Activated T-helper 9 cell treated with anti-CD3 and anti-CD28 coated beads, Interleukin-2, amount 50 U/mL, for 16 hours (primary cell): ENCODE data around the gene TRERF1.
"Not testable (repeated sequence)": the region's sequence is repeated elsewhere in the genome, so short reads cannot be mapped to it uniquely, and the experiment has no call there.

ENCODE experiments used
- DNase-seq: peaks from one replicate; pipeline ENCODE4 v3.0.0-alpha.2; 2020; ENCODE audit warnings: low read depth

The TRERF1 gene

GRCh38 chr6:42336431-42336830 lies 115.3 kb downstream of the TRERF1 start:
- DNase-seq: no peak

- DNase-seq: no peak
Observed at GRCh38 chr6:42335896-42336295, 115.8 kb downstream of the TRERF1 start.

- no peak for DNase-seq
Observed at GRCh38 chr6:42334870-42335269, 116.9 kb downstream of the TRERF1 start.

- no peak for DNase-seq
Observed at GRCh38 chr6:42333612-42334011, 118.1 kb downstream of the TRERF1 start.

GRCh38 chr6:42332916-42333315 lies 118.8 kb downstream of the TRERF1 start:
- no peak for DNase-seq

GRCh38 chr6:42331019-42331418 lies 120.7 kb downstream of the TRERF1 start:
- DNase-seq: no peak

GRCh38 chr6:42326248-42326647 lies 125.5 kb downstream of the TRERF1 start:
- no peak for DNase-seq

- not testable (repeated sequence) for DNase-seq
Observed at GRCh38 chr6:42324656-42325324, 126.9 kb downstream of the TRERF1 start.

GRCh38 chr6:42322676-42323075 lies 129.1 kb downstream of the TRERF1 start:
- no peak for DNase-seq

GRCh38 chr6:42321976-42322375 lies 129.8 kb downstream of the TRERF1 start:
- no peak for DNase-seq

- DNase-seq: no peak
Observed at GRCh38 chr6:42320762-42321161, 131.0 kb downstream of the TRERF1 start.

GRCh38 chr6:42318480-42318879 lies 133.2 kb downstream of the TRERF1 start:
- DNase-seq: no peak

- DNase-seq: no peak
Observed at GRCh38 chr6:42316981-42317380, 134.7 kb downstream of the TRERF1 start.

GRCh38 chr6:42315991-42316970 lies 135.4 kb downstream of the TRERF1 start:
- no peak for DNase-seq

GRCh38 chr6:42315259-42315990 lies 136.3 kb downstream of the TRERF1 start:
- DNase-seq: no peak

- DNase-seq: no peak
Observed at GRCh38 chr6:42314571-42315258, 137.0 kb downstream of the TRERF1 start.

GRCh38 chr6:42313941-42314570 lies 137.7 kb downstream of the TRERF1 start:
- DNase-seq: no peak

GRCh38 chr6:42313038-42313437 lies 138.7 kb downstream of the TRERF1 start:
- no peak for DNase-seq

- no peak for DNase-seq
Observed at GRCh38 chr6:42307141-42307470, 144.6 kb downstream of the TRERF1 start.

- no peak for DNase-seq
Observed at GRCh38 chr6:42306439-42307140, 145.1 kb downstream of the TRERF1 start.
